Right lobe of liver (tissue), 6 donors: ENCODE measurements around the gene SLC7A10. TPM values are rescaled to one million over a fixed set of nuclear protein-coding genes. Genes with fewer than 3 reads are reported as not detected.

Experiments used
- ATAC-seq, 4 donors: fragments of 200-7000 bp; cut with Tn5 transposase; one replicate each; pipeline ENCODE4 v1.9.1; 2020; ENCODE audit warnings: mild to moderate bottlenecking in 4 of 4, moderate library complexity in 4 of 4
- DNase-seq, 3 donors: peaks; one replicate each; pipeline ENCODE4 v3.0.0-alpha.2; 2020
- H3K27ac ChIP-seq, 3 donors: fragments of 200-600 bp; one replicate each; pipeline ENCODE4 v1.8.0; 2022
- H3K27me3 ChIP-seq, 2 donors: fragments of 200-600 bp; one replicate each; pipeline ENCODE4 v1.8.0; 2022
- H3K36me3 ChIP-seq, 4 donors: fragments of 200-600 bp; sonication (generic) in 1 of 4; one replicate each; pipeline versions ENCODE4 v1.5.1 to v1.8.0; 2017 to 2022; ENCODE audit warnings: control low read depth in 1 of 4
- H3K4me1 ChIP-seq, 4 donors: fragments of 200-600 bp; sonication (generic) in 1 of 4; one replicate each; pipeline versions ENCODE4 v1.5.1 to v1.8.0; 2017 to 2022; ENCODE audit warnings: control low read depth in 1 of 4
- H3K4me3 ChIP-seq, 3 donors: fragments of 200-600 bp; one replicate each; pipeline ENCODE4 v1.8.0; 2022
- H3K9me3 ChIP-seq, 4 donors: fragments of 200-600 bp; sonication (generic) in 1 of 4; one replicate each; pipeline versions ENCODE4 v1.5.1 to v1.8.0; 2017 to 2022; ENCODE audit warnings: control low read depth in 1 of 4
- POLR2A ChIP-seq: fragments of 450-650 bp; IDR thresholded peaks from one replicate; pipeline ENCODE4 v1.6.1; 2017; ENCODE audit warnings: antibody characterized with exemption, mild to moderate bottlenecking
- WGBS: methylation state at CpG from one replicate; pipeline ENCODE4 v1.1.6; 2018; ENCODE audit warnings: low coverage, low lambda C conversion rate; ENCODE audit not compliant: insufficient coverage; ENCODE audit errors: missing lambda C conversion rate; 5-methylcytosine and 5-hydroxymethylcytosine counted together
- intact Hi-C, 2 donors: fragments of 100-400 bp; cut with DNase I; formaldehyde crosslinking; loops; one replicate each; pipeline versions ENCODE4 v1.11.2 to v1.14.1; 2022
- total RNA-seq, 6 experiments: library from RNA; depleted of rRNA in 2 of 6; stranded (reverse); fragments of >200 nt in 2 of 6; fragmentation: NEBNext Ultra II Directional in 3 of 6; extraction: Animal tissue kit (Norgen Biotek cat#: 25700) in 3 of 6; gene quantifications; one replicate each; pipeline versions ENCODE4 v1.1.0 to v1.2.4, GENCODE V29; 2016 to 2023
- TF ChIP-seq, protein P1 (sequence below), 4 donors: fragments of 200-600 bp in 3 of 4; fragments of 450-650 bp in 1 of 4; IDR thresholded peaks; one replicate each; pipeline versions ENCODE4 v1.5.1 to v1.8.0; 2016 to 2022; ENCODE audit warnings: antibody characterized with exemption in 4 of 4, mild to moderate bottlenecking in 2 of 4
- donor health status: DM: no; HTN: yes; CAD: no.
- donor health status: DM: no; HTN: no; CAD: no.
- donor health status: DM: no; HTN: no; CAD: no.
- donor health status: DM: no; HTN: yes; CAD: no.
- donor health status: DM: no; HTN: yes; CAD: no.

The SLC7A10 gene
- total RNA-seq, 6 experiments from 2014 or later = not detected

DNA sequence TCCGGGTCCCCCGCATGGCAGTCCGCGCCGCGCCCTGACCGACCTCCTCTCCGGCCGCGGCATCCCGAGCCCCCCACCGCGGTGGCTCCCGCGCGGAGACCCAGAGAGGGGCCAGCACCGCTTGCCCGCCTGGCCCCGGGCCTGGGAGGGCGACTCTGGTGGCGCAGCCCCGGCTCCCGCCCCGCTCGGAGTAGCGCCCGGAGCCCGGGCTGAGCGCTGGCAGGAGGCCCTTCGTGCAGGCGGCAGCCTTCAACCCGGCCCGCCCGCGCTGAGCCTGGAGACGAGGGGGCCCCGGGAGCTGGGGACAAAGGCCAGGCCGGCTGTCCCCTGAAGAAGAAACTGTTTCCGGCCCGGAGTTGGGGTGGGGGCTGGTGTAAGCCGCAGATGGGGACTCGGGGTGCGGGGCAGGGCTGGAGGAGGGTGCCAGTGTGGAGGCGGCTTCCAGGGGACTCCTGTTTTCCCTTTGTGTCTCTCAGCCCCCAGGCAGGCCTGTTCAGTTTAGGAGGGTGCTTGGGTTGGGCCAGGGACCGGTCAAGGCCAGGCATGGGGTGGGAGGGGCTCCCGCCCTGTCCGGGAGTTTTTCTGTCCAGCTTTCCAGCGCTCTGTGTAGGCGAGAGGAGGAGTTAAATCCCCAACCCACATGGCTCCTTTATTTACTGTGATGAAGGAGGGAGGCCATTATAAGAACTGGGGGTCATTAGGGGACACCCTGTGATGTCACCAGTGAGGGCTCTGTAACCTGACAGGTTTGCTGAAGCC is 30.6 kb downstream of the SLC7A10 start:
- Histone ChIP-seq H3K27me3 (no peaks in the 10 kb centered on the region), H3K27ac (peak overlapping the region in 2 of 3 donors; percentile 31 to 68), H3K4me1 (peaks cover 0 to 6% (median 0%) of the 10 kb centered on the region in 4 donors), H3K4me3 (peak overlapping the region; percentile 67 to 70 (median 69)), H3K9me3 (no peaks in the 10 kb centered on the region), H3K36me3 (no peaks in the 10 kb centered on the region)
- WGBS = 6% methylated on average over 9 of the region's 49 CpGs
- intact Hi-C loops = no loop called here
- DNase-seq (peak; percentile 72 to 83 (median 82)), ATAC-seq (peak; percentile 83 to 91 (median 85))
- TF ChIP-seq POLR2A = no peak
- TF ChIP-seq, protein P1, sequence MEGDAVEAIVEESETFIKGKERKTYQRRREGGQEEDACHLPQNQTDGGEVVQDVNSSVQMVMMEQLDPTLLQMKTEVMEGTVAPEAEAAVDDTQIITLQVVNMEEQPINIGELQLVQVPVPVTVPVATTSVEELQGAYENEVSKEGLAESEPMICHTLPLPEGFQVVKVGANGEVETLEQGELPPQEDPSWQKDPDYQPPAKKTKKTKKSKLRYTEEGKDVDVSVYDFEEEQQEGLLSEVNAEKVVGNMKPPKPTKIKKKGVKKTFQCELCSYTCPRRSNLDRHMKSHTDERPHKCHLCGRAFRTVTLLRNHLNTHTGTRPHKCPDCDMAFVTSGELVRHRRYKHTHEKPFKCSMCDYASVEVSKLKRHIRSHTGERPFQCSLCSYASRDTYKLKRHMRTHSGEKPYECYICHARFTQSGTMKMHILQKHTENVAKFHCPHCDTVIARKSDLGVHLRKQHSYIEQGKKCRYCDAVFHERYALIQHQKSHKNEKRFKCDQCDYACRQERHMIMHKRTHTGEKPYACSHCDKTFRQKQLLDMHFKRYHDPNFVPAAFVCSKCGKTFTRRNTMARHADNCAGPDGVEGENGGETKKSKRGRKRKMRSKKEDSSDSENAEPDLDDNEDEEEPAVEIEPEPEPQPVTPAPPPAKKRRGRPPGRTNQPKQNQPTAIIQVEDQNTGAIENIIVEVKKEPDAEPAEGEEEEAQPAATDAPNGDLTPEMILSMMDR (IDR thresholded peaks at IDR 0.05) = no peak

DNA sequence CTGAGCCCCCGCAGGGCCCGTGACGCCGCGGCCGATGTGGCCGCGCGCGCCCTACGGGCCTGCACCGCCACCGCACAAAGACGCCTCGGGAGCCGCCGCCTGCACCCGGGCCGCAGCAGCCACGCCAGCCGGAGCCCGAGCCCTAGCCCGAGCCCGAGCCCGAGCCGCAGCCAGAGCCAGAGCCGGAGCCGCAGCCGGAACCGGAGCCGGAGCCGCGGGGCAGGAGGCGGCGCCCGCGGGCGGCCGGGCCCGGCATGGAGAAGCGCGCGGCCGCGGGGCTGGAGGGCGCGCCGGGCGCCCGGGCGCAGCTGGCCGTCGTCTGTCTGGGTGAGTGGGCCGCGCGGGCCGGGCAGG is 31.1 kb downstream of the SLC7A10 start:
- peak overlapping the region; percentile 67 to 70 (median 69) for H3K4me3 ChIP-seq
- TF ChIP-seq, protein P1 (IDR thresholded peaks at IDR 0.05) = no peak
- TF ChIP-seq POLR2A = no peak
- no peak for DNase-seq
- no CpG with 5 or more reads among the region's 57 CpGs for WGBS
- H3K27ac ChIP-seq = peak overlapping the region in 1 of 3 donors; percentile 68
- H3K4me1 ChIP-seq = peaks cover 0 to 6% (median 0%) of the 10 kb centered on the region in 4 donors
- H3K27me3 ChIP-seq = no peaks in the 10 kb centered on the region
- intact Hi-C loops = no loop called here
- H3K36me3 ChIP-seq = no peaks in the 10 kb centered on the region
- peak; percentile 5 to 46 (median 14) for ATAC-seq
- H3K9me3 ChIP-seq = no peaks in the 10 kb centered on the region

DNA sequence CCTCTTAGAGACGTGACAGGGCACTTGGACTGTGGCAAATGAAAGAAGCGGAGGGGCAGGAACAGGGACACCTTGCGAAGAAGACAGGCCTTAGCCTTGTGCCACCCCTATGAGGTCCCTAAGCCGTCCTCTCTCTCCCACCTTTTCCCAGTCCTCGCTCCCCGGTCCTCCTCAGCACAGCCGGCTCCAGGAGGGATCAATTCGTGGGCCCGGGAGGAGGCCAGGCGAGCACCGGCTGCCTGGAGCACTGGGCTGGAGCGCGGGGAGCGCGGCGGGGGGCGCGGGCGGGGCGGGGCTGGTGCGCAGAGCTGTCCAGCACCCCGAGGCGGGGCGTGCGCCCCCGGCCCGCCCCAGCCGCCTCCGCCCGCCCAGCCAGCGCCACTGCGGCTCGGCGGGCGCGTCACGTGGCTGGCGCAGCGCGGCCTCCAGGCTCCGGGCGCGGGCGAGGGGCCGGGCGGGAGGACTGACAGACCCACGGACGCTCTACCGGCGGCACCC is 31.7 kb downstream of the SLC7A10 start, which contains the start of gene LRP3:
Gene LRP3, plus strand, starts transcription at position 466 of the 498 bp plus-strand sequence. CDS start 456 bp downstream, outside the sequence.
- Histone ChIP-seq H3K4me3 (peak within 1 kb of the TSS; percentile 67 to 70 (median 69)), H3K4me1 (peaks cover 0 to 6% (median 0%) of the 10 kb centered on the region in 4 donors), H3K27ac (peak within 1 kb of the TSS in 2 of 3 donors; percentile 31 to 68), H3K27me3 (no peaks in the 10 kb centered on the region), H3K36me3 (no peaks in the 10 kb centered on the region), H3K9me3 (no peaks in the 10 kb centered on the region)
- ATAC-seq = peak; percentile 60 to 78 (median 68)
- DNase-seq = peak in 2 of 3 donors; percentile 75 to 81
- TF ChIP-seq POLR2A = no peak
- TF ChIP-seq, protein P1 (IDR thresholded peaks at IDR 0.05) = no peak
- intact Hi-C loops = no loop called here
- WGBS = 7% methylated on average over 20 of the region's 50 CpGs

DNA sequence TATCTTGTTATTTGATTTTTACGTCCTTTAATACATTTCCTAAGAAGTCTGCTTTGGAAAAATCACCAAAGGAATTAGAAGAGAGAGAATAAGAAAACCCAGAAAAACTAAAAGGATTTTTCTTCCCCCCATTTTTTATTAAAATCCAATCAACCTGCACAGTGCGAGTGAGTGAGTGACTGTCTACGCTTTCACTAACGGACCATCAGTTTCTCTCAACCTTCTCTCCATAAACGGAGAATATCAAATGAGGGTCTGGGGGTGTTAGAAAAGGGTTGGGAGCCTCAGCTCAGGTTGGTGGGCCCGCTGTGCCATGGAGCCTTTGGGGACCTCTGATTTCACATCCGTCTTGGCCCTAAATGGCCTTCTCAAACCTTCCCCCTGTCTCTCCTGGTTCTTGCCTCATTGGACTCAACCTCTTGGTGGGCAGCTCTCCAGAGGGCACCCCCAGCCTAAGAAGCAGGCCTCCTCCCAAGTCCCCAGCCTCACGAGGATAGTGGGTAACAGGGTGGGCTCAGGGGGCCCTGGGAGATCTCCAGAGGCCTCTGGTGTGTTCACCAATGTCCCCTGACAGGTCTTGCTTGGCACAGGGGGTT is 32.3 kb downstream of the SLC7A10 start:
- peaks cover 0 to 6% (median 0%) of the 10 kb centered on the region in 4 donors for H3K4me1 ChIP-seq
- H3K27ac ChIP-seq = no peak overlapping the region
- DNase-seq = peak in 2 of 3 donors; percentile 8 to 44
- no peaks in the 10 kb centered on the region for H3K9me3 ChIP-seq
- no peaks in the 10 kb centered on the region for H3K27me3 ChIP-seq
- 82% methylated on average over 7 of the region's 8 CpGs for WGBS
- intact Hi-C loops = no loop called here
- ATAC-seq = no peak
- no peak for TF ChIP-seq POLR2A
- TF ChIP-seq, protein P1 (IDR thresholded peaks at IDR 0.05) = no peak
- H3K36me3 ChIP-seq = no peaks in the 10 kb centered on the region
- H3K4me3 ChIP-seq = peak overlapping the region in 1 of 3 donors; percentile 9
